ENCODE measurements around the gene SLC22A31.

Gene SLC22A31

GRCh38 chr16:89161763-89162713, 38.3 kb downstream of the SLC22A31 start:
- H3K9me3 Mint-ChIP-seq, result peaks cover 17% of the 10 kb centered on the region
- no peaks in the 10 kb centered on the region for H3K36me3 Mint-ChIP-seq
- no peaks in the 10 kb centered on the region for H3K4me1 Mint-ChIP-seq
- no peak for DNase-seq
- CTCF ChIA-PET, result no interaction called here
- H3K4me3 Mint-ChIP-seq, result no peak overlapping the region
- peaks cover 11% of the 10 kb centered on the region for H3K27me3 Mint-ChIP-seq
- peak overlapping the region; percentile 61 for H3K27ac Mint-ChIP-seq

GRCh38 chr16:89160977-89161701, 39.2 kb downstream of the SLC22A31 start:
- Mint-ChIP-seq H3K4me3 (no peak overlapping the region), H3K27ac (no peak overlapping the region), H3K27me3 (peaks cover 4% of the 10 kb centered on the region)

GRCh38 chr16:89159850-89160354, 40.4 kb downstream of the SLC22A31 start:
- Mint-ChIP-seq H3K27ac (no peak overlapping the region), H3K9me3 (peaks cover 17% of the 10 kb centered on the region), H3K36me3 (no peaks in the 10 kb centered on the region), H3K4me3 (no peak overlapping the region), H3K4me1 (no peaks in the 10 kb centered on the region), H3K27me3 (peaks cover 4% of the 10 kb centered on the region)
- CTCF ChIA-PET, result no interaction called here
- no peak for DNase-seq

More at GRCh38 chr16:89160977-89161701, 39.2 kb downstream of the SLC22A31 start:
- CTCF ChIA-PET, result no interaction called here
- DNase-seq, result no peak
- Mint-ChIP-seq H3K36me3 (no peaks in the 10 kb centered on the region), H3K4me1 (no peaks in the 10 kb centered on the region), H3K9me3 (peaks cover 17% of the 10 kb centered on the region)

GRCh38 chr16:89159066-89159849, 41.1 kb downstream of the SLC22A31 start:
- Mint-ChIP-seq H3K36me3 (no peaks in the 10 kb centered on the region), H3K27ac (no peak overlapping the region), H3K27me3 (peaks cover 3% of the 10 kb centered on the region), H3K4me1 (no peaks in the 10 kb centered on the region), H3K4me3 (no peak overlapping the region), H3K9me3 (peaks cover 17% of the 10 kb centered on the region)
- no peak for DNase-seq
- CTCF ChIA-PET, result no interaction called here

- Mint-ChIP-seq H3K27me3 (no peaks in the 10 kb centered on the region), H3K36me3 (peaks cover 1% of the 10 kb centered on the region), H3K9me3 (peaks cover 17% of the 10 kb centered on the region), H3K4me1 (no peaks in the 10 kb centered on the region), H3K27ac (no peak overlapping the region), H3K4me3 (no peak overlapping the region)
- DNase-seq, result no peak
- CTCF ChIA-PET, result no interaction called here
Measured at GRCh38 chr16:89157778-89158177, 42.6 kb downstream of the SLC22A31 start.

- H3K27me3 Mint-ChIP-seq, result no peaks in the 10 kb centered on the region
- H3K27ac Mint-ChIP-seq, result no peak overlapping the region
- no peak for DNase-seq
- H3K4me3 Mint-ChIP-seq, result no peak overlapping the region
- CTCF ChIA-PET, result no interaction called here
- H3K9me3 Mint-ChIP-seq, result peaks cover 17% of the 10 kb centered on the region
- no peaks in the 10 kb centered on the region for H3K4me1 Mint-ChIP-seq
- H3K36me3 Mint-ChIP-seq, result peaks cover 4% of the 10 kb centered on the region
Measured at GRCh38 chr16:89156740-89157645, 43.3 kb downstream of the SLC22A31 start.

GRCh38 chr16:89155851-89156739, 44.2 kb downstream of the SLC22A31 start:
- Mint-ChIP-seq H3K4me1 (no peaks in the 10 kb centered on the region), H3K4me3 (no peak overlapping the region), H3K36me3 (peaks cover 11% of the 10 kb centered on the region), H3K9me3 (peaks cover 17% of the 10 kb centered on the region), H3K27me3 (no peaks in the 10 kb centered on the region), H3K27ac (peak overlapping the region; percentile 30)
- CTCF ChIA-PET, result no interaction called here
- DNase-seq, result no peak

- CTCF ChIA-PET, result interaction anchor here (1.4 kb wide), 1 partner anchor 12 kb away, joined by 3 read pairs; no protein-coding TSS in a partner anchor
- Mint-ChIP-seq H3K4me1 (no peaks in the 10 kb centered on the region), H3K27ac (no peak overlapping the region), H3K9me3 (peaks cover 17% of the 10 kb centered on the region), H3K4me3 (no peak overlapping the region), H3K27me3 (no peaks in the 10 kb centered on the region), H3K36me3 (peaks cover 20% of the 10 kb centered on the region)
- DNase-seq, result no peak
Measured at GRCh38 chr16:89155184-89155679, 45.1 kb downstream of the SLC22A31 start.

- CTCF ChIA-PET, result interaction anchor here (1.4 kb wide), 1 partner anchor 13 kb away, joined by 3 read pairs; no protein-coding TSS in a partner anchor
- Mint-ChIP-seq H3K27ac (no peak overlapping the region), H3K9me3 (peaks cover 17% of the 10 kb centered on the region), H3K4me3 (no peak overlapping the region), H3K4me1 (no peaks in the 10 kb centered on the region), H3K36me3 (peaks cover 26% of the 10 kb centered on the region), H3K27me3 (no peaks in the 10 kb centered on the region)
- no peak for DNase-seq
Measured at GRCh38 chr16:89154390-89155183, 45.8 kb downstream of the SLC22A31 start.

- DNase-seq, result no peak
- no peak overlapping the region for H3K4me3 Mint-ChIP-seq
- H3K27me3 Mint-ChIP-seq, result no peaks in the 10 kb centered on the region
- CTCF ChIA-PET, result interaction anchor here (1.4 kb wide), 1 partner anchor 13 kb away, joined by 3 read pairs; no protein-coding TSS in a partner anchor
- H3K4me1 Mint-ChIP-seq, result no peaks in the 10 kb centered on the region
- H3K9me3 Mint-ChIP-seq, result peaks cover 20% of the 10 kb centered on the region
- peaks cover 33% of the 10 kb centered on the region for H3K36me3 Mint-ChIP-seq
- H3K27ac Mint-ChIP-seq, result no peak overlapping the region
Measured at GRCh38 chr16:89153848-89154271, 46.5 kb downstream of the SLC22A31 start.

- no peaks in the 10 kb centered on the region for H3K4me1 Mint-ChIP-seq
- H3K36me3 Mint-ChIP-seq, result peaks cover 41% of the 10 kb centered on the region
- H3K27ac Mint-ChIP-seq, result peak overlapping the region; percentile 72
- DNase-seq, result peak; percentile 17
- no peaks in the 10 kb centered on the region for H3K27me3 Mint-ChIP-seq
- no peak overlapping the region for H3K4me3 Mint-ChIP-seq
- CTCF ChIA-PET, result no interaction called here
- H3K9me3 Mint-ChIP-seq, result peaks cover 16% of the 10 kb centered on the region
Measured at GRCh38 chr16:89152831-89153700, 47.3 kb downstream of the SLC22A31 start.
